Upper lobe of left lung (tissue), 4 donors: Measurements from ENCODE around the gene MAU2.

Experiments
- EP300 ChIP-seq, 4 donors: sonication (generic); formaldehyde crosslinking; IDR thresholded peaks; one replicate each; pipeline ENCODE4 v1.5.1; 2017; ENCODE audit warnings: antibody characterized with exemption in 4 of 4, control low read depth in 2 of 4
- POLR2A ChIP-seq, 4 donors: fragments of 450-650 bp; IDR thresholded peaks; one replicate each; pipeline ENCODE4 v1.5.1; 2016 to 2017; ENCODE audit warnings: antibody characterized with exemption in 4 of 4, mild to moderate bottlenecking in 2 of 4
- POLR2AphosphoS5 ChIP-seq, 2 donors: sonication (generic); formaldehyde crosslinking; IDR thresholded peaks; one replicate each; pipeline ENCODE4 v1.5.1; 2017; ENCODE audit warnings: antibody characterized with exemption in 2 of 2
- TF ChIP-seq, protein P1 (sequence below), 6 experiments: fragments of 450-650 bp in 4 of 6; fragments of 200-600 bp in 2 of 6; sonication (generic) in 2 of 6; IDR thresholded peaks; one replicate each; pipeline ENCODE4 v1.5.1; 2016 to 2019; ENCODE audit warnings: antibody characterized with exemption in 6 of 6

- TF ChIP-seq, protein P1, sequence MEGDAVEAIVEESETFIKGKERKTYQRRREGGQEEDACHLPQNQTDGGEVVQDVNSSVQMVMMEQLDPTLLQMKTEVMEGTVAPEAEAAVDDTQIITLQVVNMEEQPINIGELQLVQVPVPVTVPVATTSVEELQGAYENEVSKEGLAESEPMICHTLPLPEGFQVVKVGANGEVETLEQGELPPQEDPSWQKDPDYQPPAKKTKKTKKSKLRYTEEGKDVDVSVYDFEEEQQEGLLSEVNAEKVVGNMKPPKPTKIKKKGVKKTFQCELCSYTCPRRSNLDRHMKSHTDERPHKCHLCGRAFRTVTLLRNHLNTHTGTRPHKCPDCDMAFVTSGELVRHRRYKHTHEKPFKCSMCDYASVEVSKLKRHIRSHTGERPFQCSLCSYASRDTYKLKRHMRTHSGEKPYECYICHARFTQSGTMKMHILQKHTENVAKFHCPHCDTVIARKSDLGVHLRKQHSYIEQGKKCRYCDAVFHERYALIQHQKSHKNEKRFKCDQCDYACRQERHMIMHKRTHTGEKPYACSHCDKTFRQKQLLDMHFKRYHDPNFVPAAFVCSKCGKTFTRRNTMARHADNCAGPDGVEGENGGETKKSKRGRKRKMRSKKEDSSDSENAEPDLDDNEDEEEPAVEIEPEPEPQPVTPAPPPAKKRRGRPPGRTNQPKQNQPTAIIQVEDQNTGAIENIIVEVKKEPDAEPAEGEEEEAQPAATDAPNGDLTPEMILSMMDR (IDR thresholded peaks at IDR 0.05) = no peak
- no peak for TF ChIP-seq POLR2AphosphoS5 (IDR thresholded peaks at IDR 0.05)
- no peak for TF ChIP-seq EP300 (IDR thresholded peaks at IDR 0.05)
- TF ChIP-seq POLR2A (IDR thresholded peaks at IDR 0.05) = no peak
Observed at GRCh38 chr19:19285686-19286085, 34.9 kb upstream of the MAU2 start.
